Mesodermal cell (in vitro differentiated cells): ENCODE results near the gene LRRC4C.

Source experiments
- H3K27ac ChIP-seq: 2 replicates; pipeline ENCODE4 v1.7.0; 2013; ENCODE audit warnings: mild to moderate bottlenecking, low read depth, low read length, moderate library complexity; ENCODE audit not compliant: severe bottlenecking
- H3K36me3 ChIP-seq: 2 replicates; pipeline ENCODE4 v1.7.1; 2013; ENCODE audit warnings: mild to moderate bottlenecking, low read length, moderate library complexity; ENCODE audit not compliant: control insufficient read depth, insufficient read depth
- H3K4me1 ChIP-seq: one replicate; pipeline ENCODE4 v1.7.1; 2013; ENCODE audit warnings: mild to moderate bottlenecking, low read length; ENCODE audit not compliant: insufficient read depth, control insufficient read depth, poor library complexity, severe bottlenecking
- H3K4me3 ChIP-seq: 2 replicates; pipeline ENCODE4 v1.7.0; 2013; ENCODE audit warnings: low read length, control low read depth, mild to moderate bottlenecking; ENCODE audit not compliant: insufficient read depth, poor library complexity, severe bottlenecking; ENCODE audit errors: extremely low read depth
- H3K9me3 ChIP-seq: 2 replicates; pipeline ENCODE4 v1.7.1; 2013; ENCODE audit warnings: mild to moderate bottlenecking, low read length, moderate library complexity; ENCODE audit not compliant: control insufficient read depth
- WGBS, 2 experiments: methylation state at CpG; one replicate each; pipeline ENCODE4 v1.1.5; 2013; ENCODE audit warnings: missing lambda C conversion rate in 2 of 2; ENCODE audit not compliant: insufficient coverage in 2 of 2; 5-methylcytosine and 5-hydroxymethylcytosine counted together

Gene LRRC4C

DNA sequence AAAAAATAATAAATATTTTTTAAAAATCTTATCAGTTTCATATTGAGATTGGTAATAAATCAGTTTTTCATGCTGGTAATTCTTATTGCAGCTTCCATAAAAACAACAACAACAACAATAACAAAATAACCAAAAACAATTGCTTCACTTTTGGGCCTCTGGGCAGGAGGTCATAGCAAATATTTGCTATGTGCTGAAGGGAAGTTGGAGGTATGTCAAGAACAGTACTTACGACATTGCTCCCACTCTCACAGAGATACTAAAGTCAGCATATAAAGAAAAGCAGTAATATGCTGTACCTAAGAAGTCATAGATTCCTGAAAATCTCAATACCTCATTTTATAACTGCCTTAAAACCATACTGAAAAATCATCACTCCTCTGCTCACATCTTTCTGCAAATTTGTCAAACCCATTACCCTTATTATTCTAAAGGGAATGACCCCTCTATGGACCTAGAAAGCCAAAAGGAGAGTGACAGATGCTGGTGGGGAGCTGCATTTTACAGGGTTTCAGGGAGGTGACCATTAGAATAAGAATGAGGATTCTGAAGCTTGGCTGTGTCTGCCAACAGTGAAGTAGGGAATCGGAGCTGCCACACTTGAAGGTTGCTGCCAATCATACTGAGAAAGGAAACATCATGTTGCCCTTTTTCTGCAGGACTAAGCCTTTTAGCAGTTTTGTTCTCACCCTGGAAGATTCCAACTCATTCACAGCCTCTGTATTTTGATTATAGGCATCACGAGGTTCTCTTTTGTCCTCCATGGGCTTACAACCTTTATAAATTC, 742.9 kb downstream of the LRRC4C start:
- H3K36me3 ChIP-seq = no peaks in the 10 kb centered on the region
- no peak overlapping the region for H3K27ac ChIP-seq
- WGBS, 2 experiments = 45% methylated on average over 1 of the region's 3 CpGs; no CpG with 5 or more reads in 1 of the 2 experiments
- H3K4me3 ChIP-seq = no peak overlapping the region
- H3K4me1 ChIP-seq = peaks cover 3% of the 10 kb centered on the region
- no peaks in the 10 kb centered on the region for H3K9me3 ChIP-seq

DNA sequence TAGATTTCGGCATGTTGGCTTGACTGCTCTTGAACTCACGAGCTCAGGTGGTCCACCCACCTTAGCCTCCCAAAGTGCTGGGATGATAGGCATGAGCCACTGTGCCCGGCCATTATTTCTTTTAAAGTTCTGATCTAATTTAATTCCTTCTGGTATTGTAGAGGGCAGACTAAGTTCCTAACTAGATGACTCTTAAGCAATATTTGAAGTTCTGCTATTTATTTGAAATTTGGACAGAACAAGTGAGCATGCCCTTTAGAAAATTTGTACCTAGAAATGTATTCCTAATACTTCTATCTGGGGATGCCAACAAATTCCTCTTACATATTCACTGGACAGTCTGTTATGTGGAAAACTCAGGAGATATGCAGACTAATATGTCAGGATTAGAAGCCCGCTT, 746.4 kb downstream of the LRRC4C start:
- H3K4me1 ChIP-seq = no peaks in the 10 kb centered on the region
- 100% methylated on average over 1 of the region's 4 CpGs; no CpG with 5 or more reads in 1 of the 2 experiments for WGBS, 2 experiments

DNA sequence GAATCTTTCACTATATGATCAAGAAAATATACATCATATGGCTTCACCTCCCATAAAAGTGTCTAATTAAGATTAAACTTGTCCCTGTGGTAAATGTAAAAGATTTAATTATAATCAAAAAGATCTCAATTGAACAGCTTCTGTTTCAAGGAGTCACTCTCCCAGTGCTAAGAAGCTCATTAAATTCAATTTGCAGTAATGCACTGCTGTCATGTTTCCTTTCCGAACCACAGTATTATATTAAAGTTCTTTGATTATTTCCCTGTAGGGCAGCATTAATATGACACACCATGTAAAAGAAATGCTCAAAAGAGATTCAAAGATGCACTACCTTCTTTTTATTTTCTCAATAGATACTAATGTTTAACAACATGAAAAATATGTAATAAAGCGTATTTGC, 758.4 kb downstream of the LRRC4C start:
- Histone ChIP-seq H3K27ac (no peak overlapping the region), H3K9me3 (no peaks in the 10 kb centered on the region), H3K36me3 (no peaks in the 10 kb centered on the region), H3K4me3 (no peak overlapping the region), H3K4me1 (no peaks in the 10 kb centered on the region)
- WGBS, 2 experiments = no CpG with 5 or more reads among the region's 2 CpGs

More for the DNA sequence above, 746.4 kb downstream of the LRRC4C start:
- Histone ChIP-seq H3K9me3 (no peaks in the 10 kb centered on the region), H3K36me3 (no peaks in the 10 kb centered on the region), H3K4me3 (no peak overlapping the region), H3K27ac (no peak overlapping the region)

DNA sequence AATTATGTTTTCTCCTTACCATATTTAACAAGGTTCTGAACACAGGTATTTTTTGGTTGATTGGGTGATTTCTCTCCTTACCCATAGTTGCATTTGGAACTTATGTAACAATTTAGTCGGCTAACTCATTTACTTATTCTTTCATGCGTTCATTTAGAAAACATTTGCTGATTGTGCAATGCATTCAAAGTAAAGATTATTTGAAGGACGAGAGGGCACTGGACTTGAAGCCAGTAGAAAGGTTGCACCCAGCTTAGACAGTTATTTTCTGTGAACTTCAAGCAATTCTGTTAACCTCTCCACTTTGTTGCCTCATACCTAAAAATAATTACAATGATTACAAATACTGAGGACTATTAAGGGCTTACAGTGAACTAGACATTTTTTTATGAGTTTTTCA, 769.6 kb downstream of the LRRC4C start:
- no peak overlapping the region for H3K27ac ChIP-seq
- WGBS, 2 experiments = 93 to 100% methylated on average over 1 to 2 of the region's 3 CpGs
- H3K36me3 ChIP-seq = no peaks in the 10 kb centered on the region
- H3K9me3 ChIP-seq = no peaks in the 10 kb centered on the region
- H3K4me3 ChIP-seq = no peak overlapping the region
- H3K4me1 ChIP-seq = no peaks in the 10 kb centered on the region

DNA sequence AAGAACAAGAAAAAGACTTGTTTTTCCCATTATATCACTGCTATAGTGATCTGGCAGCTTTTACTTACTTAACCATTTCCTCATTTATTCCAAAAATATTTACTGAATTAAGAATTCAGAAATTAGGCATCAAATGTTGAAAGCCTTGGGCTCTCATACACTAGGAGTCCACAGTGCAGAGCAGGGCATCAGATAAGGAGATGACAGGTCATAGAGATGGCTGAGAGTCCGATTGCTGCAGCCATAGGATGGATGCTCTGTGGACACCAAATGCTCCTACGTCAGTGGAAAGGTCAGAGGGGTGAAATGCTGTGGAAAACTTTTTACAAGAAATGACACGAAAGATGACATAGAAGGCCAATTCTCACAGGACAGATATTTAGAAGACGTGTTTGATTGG, 771.1 kb downstream of the LRRC4C start:
- Histone ChIP-seq H3K27ac (no peak overlapping the region), H3K36me3 (no peaks in the 10 kb centered on the region), H3K4me3 (no peak overlapping the region), H3K4me1 (no peaks in the 10 kb centered on the region), H3K9me3 (no peaks in the 10 kb centered on the region)
- 90 to 92% methylated on average over 3 to 4 of the region's 4 CpGs for WGBS, 2 experiments

DNA sequence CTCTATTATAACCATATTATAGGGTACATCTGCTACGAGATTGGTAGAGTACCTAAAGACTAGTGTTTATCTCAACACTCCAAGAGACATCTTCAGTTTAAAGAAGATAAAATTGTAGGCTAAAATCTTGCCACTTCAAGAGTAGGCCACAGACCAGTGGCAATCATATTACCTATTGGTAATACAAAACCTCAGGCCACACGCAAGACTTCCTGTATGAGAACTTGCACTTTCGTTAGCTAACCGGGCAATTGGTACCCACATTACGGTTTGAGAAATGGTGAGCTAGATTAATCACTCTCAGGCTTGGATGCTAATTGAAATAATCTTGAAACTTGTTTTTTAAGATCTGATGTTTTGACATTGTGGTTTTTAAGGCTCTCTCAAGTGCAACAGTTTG, 772.7 kb downstream of the LRRC4C start:
- no peak overlapping the region for H3K4me3 ChIP-seq
- no peaks in the 10 kb centered on the region for H3K36me3 ChIP-seq
- H3K4me1 ChIP-seq = no peaks in the 10 kb centered on the region
- 88 to 90% methylated on average over 3 to 4 of the region's 5 CpGs for WGBS, 2 experiments
- no peaks in the 10 kb centered on the region for H3K9me3 ChIP-seq
- H3K27ac ChIP-seq = no peak overlapping the region

DNA sequence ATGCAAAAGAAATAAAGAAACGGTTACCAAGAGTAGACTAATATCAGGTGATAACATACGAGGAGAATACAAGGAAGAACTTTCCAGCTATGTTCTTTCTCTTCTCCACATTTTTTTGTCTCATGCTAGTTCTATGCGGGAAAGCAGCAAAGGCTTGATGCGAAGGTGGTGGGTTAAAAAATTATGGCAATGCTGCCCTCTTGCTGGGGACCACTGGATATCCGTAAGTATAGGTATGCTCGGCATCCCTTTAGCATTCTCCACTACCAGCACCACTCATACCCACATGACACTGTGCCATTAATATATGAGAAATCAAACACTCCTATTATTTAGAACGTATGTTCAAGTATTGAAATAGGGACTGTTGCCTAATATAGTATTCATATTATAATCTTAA, 776.4 kb downstream of the LRRC4C start:
- Histone ChIP-seq H3K4me1 (no peaks in the 10 kb centered on the region), H3K4me3 (no peak overlapping the region), H3K27ac (no peak overlapping the region), H3K9me3 (no peaks in the 10 kb centered on the region), H3K36me3 (no peaks in the 10 kb centered on the region)
- no CpG with 5 or more reads among the region's 7 CpGs for WGBS, 2 experiments

DNA sequence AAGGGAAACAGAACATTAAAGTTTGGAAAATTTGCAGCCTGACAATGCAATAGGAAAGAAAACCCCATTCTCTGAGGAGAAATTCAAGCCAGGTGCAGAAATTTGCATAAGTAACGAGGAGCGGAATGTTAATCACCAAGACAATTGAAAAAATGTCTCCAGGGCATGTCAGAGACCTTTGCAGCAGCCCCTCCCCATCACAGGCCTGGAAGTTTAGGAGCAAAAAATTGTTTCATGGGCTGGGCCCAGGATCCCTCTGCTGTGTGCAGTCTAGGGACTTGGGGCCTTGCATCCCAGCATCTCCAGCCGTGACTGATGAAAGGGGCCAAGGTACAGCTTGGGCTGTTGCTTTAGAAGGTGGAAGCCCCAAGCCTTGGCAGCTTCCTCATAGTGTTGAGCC, 780.2 kb downstream of the LRRC4C start:
- Histone ChIP-seq H3K36me3 (no peaks in the 10 kb centered on the region), H3K9me3 (no peaks in the 10 kb centered on the region), H3K27ac (no peak overlapping the region), H3K4me1 (no peaks in the 10 kb centered on the region), H3K4me3 (no peak overlapping the region)
- 71 to 90% methylated on average over 1 to 3 of the region's 3 CpGs for WGBS, 2 experiments

DNA sequence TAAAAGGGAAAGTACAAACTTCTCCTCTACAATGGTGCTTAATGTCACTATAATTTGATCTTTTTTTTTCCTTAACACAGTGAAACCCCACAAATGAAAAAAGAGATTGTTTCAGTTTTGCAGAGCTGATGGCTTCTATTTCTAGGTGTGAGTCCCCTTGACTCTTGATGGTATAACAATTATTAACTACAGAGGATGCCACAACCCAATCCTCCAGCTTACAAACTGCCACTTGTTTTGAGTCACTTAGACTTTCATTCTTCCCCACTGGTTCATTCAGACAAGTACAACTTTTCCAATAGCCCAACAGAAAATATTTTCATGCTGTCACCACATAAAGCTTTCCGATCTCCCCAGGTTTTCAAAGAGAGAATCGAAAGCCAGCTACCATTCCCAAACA, 812.2 kb downstream of the LRRC4C start:
- Histone ChIP-seq H3K4me3 (no peak overlapping the region), H3K4me1 (no peaks in the 10 kb centered on the region), H3K9me3 (peaks cover 4% of the 10 kb centered on the region), H3K27ac (no peak overlapping the region), H3K36me3 (no peaks in the 10 kb centered on the region)
- 87 to 100% methylated on average over 2 of the region's 2 CpGs for WGBS, 2 experiments

DNA sequence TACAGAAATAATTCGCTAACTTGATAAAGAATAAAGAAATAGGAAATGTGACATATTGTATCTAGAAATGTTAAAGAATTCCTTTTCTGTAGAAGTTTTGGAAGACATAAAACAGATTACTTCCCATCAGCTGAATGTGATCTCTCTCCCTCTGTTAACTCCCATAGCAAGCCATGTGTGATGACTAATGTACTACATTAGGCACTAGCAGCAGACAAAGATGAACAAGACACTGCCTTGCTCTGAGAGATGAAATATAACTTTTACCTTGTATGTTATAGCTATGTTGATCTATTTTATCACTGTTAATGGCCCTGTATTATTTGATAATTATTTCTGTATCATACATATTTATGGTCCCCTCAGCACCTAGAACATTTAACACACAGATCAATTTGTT, 817.2 kb downstream of the LRRC4C start:
- Histone ChIP-seq H3K4me3 (no peak overlapping the region), H3K36me3 (no peaks in the 10 kb centered on the region), H3K9me3 (no peaks in the 10 kb centered on the region), H3K27ac (no peak overlapping the region), H3K4me1 (no peaks in the 10 kb centered on the region)
- WGBS, 2 experiments = no CpG with 5 or more reads among the region's 1 CpG

DNA sequence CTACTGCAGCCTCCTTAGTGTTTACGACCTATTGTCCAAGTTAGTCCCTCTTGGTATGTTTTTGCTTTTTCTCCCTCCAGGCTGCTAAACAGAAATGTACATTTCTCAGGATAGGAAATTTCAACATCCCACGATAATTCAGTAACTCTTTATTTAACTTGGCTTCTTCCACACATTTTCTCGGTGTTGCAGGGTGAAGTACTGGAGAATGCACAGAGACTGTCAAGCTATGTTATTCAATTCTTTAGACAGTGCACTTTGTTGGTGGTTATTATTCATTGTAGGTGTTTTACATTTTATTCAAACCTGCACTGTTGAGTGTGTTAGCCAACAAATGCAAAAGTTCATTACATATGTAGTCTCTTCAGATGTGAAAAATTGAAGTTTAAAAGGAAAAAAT, 839.8 kb downstream of the LRRC4C start:
- WGBS, 2 experiments = 70 to 100% methylated on average over 1 of the region's 3 CpGs
- Histone ChIP-seq H3K27ac (no peak overlapping the region), H3K4me3 (no peak overlapping the region), H3K36me3 (no peaks in the 10 kb centered on the region), H3K9me3 (no peaks in the 10 kb centered on the region), H3K4me1 (no peaks in the 10 kb centered on the region)
